Esophagus muscularis mucosa (tissue), 4 donors: ENCODE measurements around the gene SPAG17. TPM values are rescaled to one million over a fixed set of nuclear protein-coding genes. Genes with fewer than 3 reads are reported as not detected.

Experiments used
- DNase-seq: peaks from one replicate; pipeline ENCODE4 v3.0.0-alpha.2; 2017; ENCODE audit errors: extremely low spot score
- H3K27ac ChIP-seq, 4 donors: fragments of 200-600 bp; sonication (generic); replicated peaks in 1 of 4; 1 replicate in 3 of 4; 2 replicates in 1 of 4; pipeline ENCODE4 v1.5.1; 2016 to 2019; ENCODE audit warnings: mild to moderate bottlenecking in 1 of 4
- H3K27me3 ChIP-seq, 4 donors: fragments of 200-600 bp; sonication (generic); one replicate each; pipeline versions ENCODE4 v1.5.1 to v1.6.0; 2016 to 2019
- H3K36me3 ChIP-seq, 4 donors: fragments of 200-600 bp; sonication (generic); one replicate each; pipeline ENCODE4 v1.5.1; 2016 to 2019
- H3K4me1 ChIP-seq, 4 donors: fragments of 200-600 bp; sonication (generic); one replicate each; pipeline ENCODE4 v1.5.1; 2016 to 2019
- H3K4me3 ChIP-seq, 4 donors: fragments of 200-600 bp; sonication (generic); 1 replicate in 2 of 4; 2 replicates in 2 of 4; pipeline ENCODE4 v1.5.1; 2016 to 2019; ENCODE audit warnings: mild to moderate bottlenecking in 4 of 4, moderate library complexity in 1 of 4
- H3K9me3 ChIP-seq, 4 donors: fragments of 200-600 bp; sonication (generic); 1 replicate in 3 of 4; 2 replicates in 1 of 4; pipeline ENCODE4 v1.5.1; 2016 to 2019
- EP300 ChIP-seq: sonication (generic); formaldehyde crosslinking; IDR thresholded peaks from one replicate; pipeline ENCODE4 v1.6.1; 2017; ENCODE audit warnings: antibody characterized with exemption
- POLR2A ChIP-seq: fragments of 450-650 bp; IDR thresholded peaks from one replicate; pipeline ENCODE4 v1.6.1; 2017; ENCODE audit warnings: antibody characterized with exemption, moderate library complexity, mild to moderate bottlenecking, low read depth
- POLR2AphosphoS5 ChIP-seq, 2 donors: sonication (generic); formaldehyde crosslinking; IDR thresholded peaks; one replicate each; pipeline ENCODE4 v1.6.1; 2017; ENCODE audit warnings: antibody characterized with exemption in 2 of 2
- WGBS: methylation state at CpG from one replicate; pipeline ENCODE4 v1.1.5; 2018; 5-methylcytosine and 5-hydroxymethylcytosine counted together
- intact Hi-C: fragments of 100-400 bp; cut with DNase I; formaldehyde crosslinking; loops from one replicate; pipeline ENCODE4 v1.15.1; 2023
- total RNA-seq, 4 donors: library from RNA; depleted of rRNA; stranded (reverse); fragments of >200 nt; gene quantifications; one replicate each; pipeline versions ENCODE4 v1.1.0 to v1.2.1, GENCODE V29; 2016
- TF ChIP-seq, protein P1 (sequence below), 3 experiments: fragments of 200-600 bp in 2 of 3; fragments of 450-650 bp in 1 of 3; sonication (generic) in 2 of 3; IDR thresholded peaks; one replicate each; pipeline ENCODE4 v1.5.1; 2017 to 2019; ENCODE audit warnings: antibody characterized with exemption in 3 of 3, mild to moderate bottlenecking in 2 of 3, moderate library complexity in 1 of 3

SPAG17 gene
- total RNA-seq, 4 donors from 2014 or later, result 0.17 to 0.23 TPM; not detected in 2

DNA sequence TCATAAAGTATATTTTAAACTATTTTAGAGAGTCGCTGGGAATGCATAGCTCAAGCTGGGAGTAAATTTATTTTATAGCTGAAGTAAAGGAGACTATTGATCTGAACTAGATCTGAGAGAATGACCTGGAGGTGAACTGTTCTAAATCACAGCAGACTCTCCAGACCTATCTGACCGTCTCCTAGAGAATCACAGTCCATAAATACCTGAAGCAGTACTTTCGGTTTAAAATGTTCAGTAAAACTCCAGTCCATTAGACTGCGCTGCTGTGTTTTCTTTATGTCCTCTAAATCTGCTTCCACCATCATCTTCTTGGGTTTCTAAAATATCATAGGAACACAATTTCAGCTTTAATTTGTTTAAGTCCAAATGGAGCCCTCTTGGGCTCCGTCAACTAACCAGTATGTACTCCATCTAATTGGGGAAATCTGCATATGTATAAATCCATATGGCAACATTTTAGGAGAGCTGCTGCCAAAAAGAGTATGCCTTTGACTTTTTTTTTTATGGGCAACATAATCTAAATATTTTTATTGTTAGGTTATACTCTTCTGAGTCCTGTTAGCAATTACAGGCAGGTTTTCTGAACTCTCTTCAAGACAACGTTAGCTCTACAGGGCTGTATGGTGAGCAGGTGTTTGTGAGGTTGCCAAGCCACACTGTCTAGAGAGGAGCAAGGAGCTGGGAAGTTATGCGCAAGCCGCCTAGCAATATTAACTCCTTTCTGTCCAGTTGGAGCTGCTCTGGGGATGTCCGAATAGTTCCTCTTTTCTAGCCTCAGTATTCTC is 111.2 kb downstream of the SPAG17 start:
- no peaks in the 10 kb centered on the region for H3K27me3 ChIP-seq
- H3K4me1 ChIP-seq, result no peaks in the 10 kb centered on the region
- H3K4me3 ChIP-seq, result no peak overlapping the region
- intact Hi-C loops, result no loop called here
- H3K27ac ChIP-seq, result no peak overlapping the region
- 65% methylated on average over 9 of the region's 9 CpGs for WGBS
- H3K9me3 ChIP-seq, result no peaks in the 10 kb centered on the region
- H3K36me3 ChIP-seq, result no peaks in the 10 kb centered on the region
- TF ChIP-seq POLR2AphosphoS5 (IDR thresholded peaks at IDR 0.05), result no peak
- no peak for DNase-seq

DNA sequence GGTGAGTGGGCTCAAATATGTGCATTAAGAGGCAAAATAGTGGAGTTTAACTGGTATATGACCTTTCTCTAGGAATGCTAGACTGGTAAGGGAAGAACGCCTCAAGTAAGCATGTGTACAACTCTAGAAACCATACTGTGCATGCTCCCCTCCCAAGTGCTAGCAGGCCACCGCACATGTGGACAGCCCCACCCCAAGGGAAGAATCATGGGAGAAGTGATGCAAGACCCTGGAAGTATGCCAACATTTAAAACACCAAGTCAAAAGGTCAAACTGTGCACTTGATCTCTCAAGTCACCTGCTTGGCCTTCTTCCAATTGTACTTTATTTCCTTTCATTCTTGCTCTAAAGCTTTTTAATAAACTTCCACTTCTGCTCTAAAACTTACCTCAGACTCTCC is 135.0 kb downstream of the SPAG17 start:
- no peak for DNase-seq
- 86% methylated on average over 2 of the region's 2 CpGs for WGBS
- H3K27me3 ChIP-seq, result no peaks in the 10 kb centered on the region
- TF ChIP-seq POLR2A (no peak), POLR2AphosphoS5 (IDR thresholded peaks at IDR 0.05) (no peak), EP300 (no peak)
- TF ChIP-seq, protein P1, sequence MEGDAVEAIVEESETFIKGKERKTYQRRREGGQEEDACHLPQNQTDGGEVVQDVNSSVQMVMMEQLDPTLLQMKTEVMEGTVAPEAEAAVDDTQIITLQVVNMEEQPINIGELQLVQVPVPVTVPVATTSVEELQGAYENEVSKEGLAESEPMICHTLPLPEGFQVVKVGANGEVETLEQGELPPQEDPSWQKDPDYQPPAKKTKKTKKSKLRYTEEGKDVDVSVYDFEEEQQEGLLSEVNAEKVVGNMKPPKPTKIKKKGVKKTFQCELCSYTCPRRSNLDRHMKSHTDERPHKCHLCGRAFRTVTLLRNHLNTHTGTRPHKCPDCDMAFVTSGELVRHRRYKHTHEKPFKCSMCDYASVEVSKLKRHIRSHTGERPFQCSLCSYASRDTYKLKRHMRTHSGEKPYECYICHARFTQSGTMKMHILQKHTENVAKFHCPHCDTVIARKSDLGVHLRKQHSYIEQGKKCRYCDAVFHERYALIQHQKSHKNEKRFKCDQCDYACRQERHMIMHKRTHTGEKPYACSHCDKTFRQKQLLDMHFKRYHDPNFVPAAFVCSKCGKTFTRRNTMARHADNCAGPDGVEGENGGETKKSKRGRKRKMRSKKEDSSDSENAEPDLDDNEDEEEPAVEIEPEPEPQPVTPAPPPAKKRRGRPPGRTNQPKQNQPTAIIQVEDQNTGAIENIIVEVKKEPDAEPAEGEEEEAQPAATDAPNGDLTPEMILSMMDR (IDR thresholded peaks at IDR 0.05), result no peak
- intact Hi-C loops, result no loop called here
- no peak overlapping the region for H3K4me3 ChIP-seq
- H3K27ac ChIP-seq, result no peak overlapping the region
- no peaks in the 10 kb centered on the region for H3K9me3 ChIP-seq
- no peaks in the 10 kb centered on the region for H3K36me3 ChIP-seq
- H3K4me1 ChIP-seq, result no peaks in the 10 kb centered on the region

DNA sequence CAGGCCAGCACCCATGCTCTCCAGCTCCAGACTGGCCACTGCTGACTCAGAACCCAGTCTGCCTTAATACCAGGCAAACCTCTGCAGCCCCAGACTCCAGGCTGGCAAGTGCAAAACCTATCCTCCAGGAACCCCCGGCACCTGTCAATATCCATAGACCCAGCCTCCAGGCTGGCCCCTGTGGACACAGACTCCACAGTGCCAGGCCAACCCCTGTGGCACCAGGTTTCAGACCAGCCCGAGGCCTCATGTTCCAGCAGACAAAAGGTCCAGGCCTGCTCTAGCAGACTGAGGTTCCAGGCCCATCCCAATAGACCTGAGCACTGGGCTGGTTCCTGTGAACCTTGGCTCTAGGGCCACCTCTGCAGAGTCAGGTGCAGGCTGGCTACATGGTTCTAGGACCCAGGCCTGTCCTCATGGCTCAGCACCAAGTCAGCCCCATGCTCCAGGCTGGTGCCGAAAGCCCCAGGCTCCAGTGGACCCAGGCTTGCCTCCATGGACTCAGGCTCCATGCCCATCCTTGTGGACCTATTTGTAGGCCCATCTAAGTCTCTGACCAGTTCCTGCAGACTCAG is 137.3 kb downstream of the SPAG17 start:
- Histone ChIP-seq H3K4me3 (no peak overlapping the region), H3K27me3 (no peaks in the 10 kb centered on the region), H3K36me3 (no peaks in the 10 kb centered on the region), H3K4me1 (no peaks in the 10 kb centered on the region), H3K27ac (no peak overlapping the region), H3K9me3 (no peaks in the 10 kb centered on the region)
- intact Hi-C loops, result no loop called here
- WGBS, result 100% methylated on average over 2 of the region's 3 CpGs
- TF ChIP-seq EP300, result no peak
- no peak for TF ChIP-seq POLR2AphosphoS5 (IDR thresholded peaks at IDR 0.05)
- no peak for TF ChIP-seq POLR2A
- TF ChIP-seq, protein P1 (IDR thresholded peaks at IDR 0.05), result no peak
- no peak for DNase-seq

DNA sequence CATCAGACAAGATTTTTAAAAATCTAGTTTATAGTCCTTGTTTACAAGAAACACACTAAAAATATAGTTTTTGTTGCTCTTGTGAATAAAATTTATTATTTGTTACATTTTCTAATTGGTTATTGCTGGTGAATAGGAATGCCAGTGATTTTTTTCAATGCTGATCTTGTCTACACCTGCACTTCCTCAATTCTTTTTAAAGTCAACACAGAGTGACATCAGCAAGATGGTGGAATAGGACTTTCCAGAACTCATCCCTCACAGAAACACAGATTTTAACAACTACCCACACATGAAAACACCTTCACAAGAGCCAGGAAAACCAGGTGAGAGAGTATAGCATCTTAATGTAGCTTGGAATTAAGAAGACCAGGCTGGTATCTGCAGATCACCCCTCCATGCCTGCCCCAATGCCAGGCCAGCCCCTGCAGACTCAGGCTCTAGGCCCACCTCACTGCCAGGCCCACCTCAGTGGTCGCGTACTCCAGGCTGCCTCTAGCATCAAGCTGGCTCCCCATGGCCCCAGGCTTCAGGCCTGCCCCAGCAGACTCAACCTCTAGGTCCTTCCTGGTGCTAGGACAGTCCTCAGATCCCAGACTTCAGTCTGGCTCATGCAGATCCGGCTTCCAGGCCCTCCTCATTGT is 137.9 kb downstream of the SPAG17 start:
- no peak overlapping the region for H3K4me3 ChIP-seq
- no peak for DNase-seq
- no peaks in the 10 kb centered on the region for H3K27me3 ChIP-seq
- no peaks in the 10 kb centered on the region for H3K9me3 ChIP-seq
- intact Hi-C loops, result no loop called here
- WGBS, result 100% methylated on average over 1 of the region's 3 CpGs
- no peak overlapping the region for H3K27ac ChIP-seq
- H3K36me3 ChIP-seq, result no peaks in the 10 kb centered on the region
- no peaks in the 10 kb centered on the region for H3K4me1 ChIP-seq
- no peak for TF ChIP-seq POLR2AphosphoS5 (IDR thresholded peaks at IDR 0.05)
- TF ChIP-seq EP300, result no peak
- no peak for TF ChIP-seq POLR2A
- TF ChIP-seq, protein P1 (IDR thresholded peaks at IDR 0.05), result no peak

DNA sequence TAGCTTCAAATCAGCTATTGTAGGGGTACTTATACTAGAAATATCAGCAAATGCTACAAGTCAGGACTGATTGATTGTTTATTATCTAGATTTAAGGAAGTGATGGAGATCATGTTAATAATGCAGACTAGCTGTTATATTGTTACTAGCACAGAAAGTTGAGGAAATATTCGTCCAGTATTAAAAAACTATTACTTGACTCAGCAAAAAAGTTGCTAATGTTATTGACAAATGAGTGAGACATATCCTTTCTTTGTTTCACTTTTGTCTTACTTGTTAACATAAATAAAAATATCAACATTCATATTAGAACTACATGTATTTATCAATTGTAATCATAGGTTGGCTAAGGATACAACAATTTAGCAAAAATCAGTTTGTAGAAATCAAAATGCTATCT is 141.4 kb downstream of the SPAG17 start:
- Histone ChIP-seq H3K27ac (no peak overlapping the region), H3K4me3 (no peak overlapping the region), H3K9me3 (no peaks in the 10 kb centered on the region), H3K36me3 (no peaks in the 10 kb centered on the region), H3K4me1 (no peaks in the 10 kb centered on the region), H3K27me3 (no peaks in the 10 kb centered on the region)
- no peak for TF ChIP-seq POLR2AphosphoS5 (IDR thresholded peaks at IDR 0.05)
- no peak for TF ChIP-seq EP300
- TF ChIP-seq, protein P1 (IDR thresholded peaks at IDR 0.05), result no peak
- no peak for TF ChIP-seq POLR2A
- no peak for DNase-seq
- intact Hi-C loops, result no loop called here
- WGBS, result 69% methylated on average over 1 of the region's 1 CpG
